Fibroblast of lung (primary cell): ENCODE results near the gene XRCC4.

ENCODE experiments used
- EZH2 ChIP-seq: IDR thresholded peaks from 2 replicates; pipeline ENCODE4 v1.5.1; 2012; ENCODE audit warnings: low read length, control low read depth, mild to moderate bottlenecking; ENCODE audit errors: missing control alignments
- TF ChIP-seq, protein P1 (sequence below), 2 donors: IDR thresholded peaks in 1 of 2; conservative IDR thresholded peaks in 1 of 2; 1 replicate in 1 of 2; 2 replicates in 1 of 2; pipeline ENCODE4 v1.5.1; 2011 to 2012; ENCODE audit warnings: low read length in 2 of 2, control low read depth in 1 of 2, inconsistent platforms in 1 of 2, low read depth in 1 of 2, mild to moderate bottlenecking in 1 of 2

DNA sequence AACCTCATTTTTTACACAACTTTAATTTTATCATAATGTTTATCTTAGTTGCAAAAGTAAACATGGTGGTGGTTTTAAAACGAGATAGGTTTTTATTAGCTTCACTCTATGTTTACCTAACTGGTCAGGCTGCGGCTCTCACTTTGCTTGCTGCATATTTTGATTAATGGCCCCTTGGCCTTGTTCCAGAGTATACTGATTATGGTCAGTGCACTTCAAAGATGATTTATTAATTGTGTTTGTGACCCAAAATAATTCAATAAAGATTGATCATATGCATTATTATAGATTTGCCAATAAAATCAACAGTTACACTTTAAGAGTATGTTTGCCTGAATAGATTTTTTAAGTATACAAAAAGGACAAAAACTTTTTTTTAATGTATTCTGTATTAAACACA lies 188.0 kb downstream of the XRCC4 start:
- TF ChIP-seq, protein P1, sequence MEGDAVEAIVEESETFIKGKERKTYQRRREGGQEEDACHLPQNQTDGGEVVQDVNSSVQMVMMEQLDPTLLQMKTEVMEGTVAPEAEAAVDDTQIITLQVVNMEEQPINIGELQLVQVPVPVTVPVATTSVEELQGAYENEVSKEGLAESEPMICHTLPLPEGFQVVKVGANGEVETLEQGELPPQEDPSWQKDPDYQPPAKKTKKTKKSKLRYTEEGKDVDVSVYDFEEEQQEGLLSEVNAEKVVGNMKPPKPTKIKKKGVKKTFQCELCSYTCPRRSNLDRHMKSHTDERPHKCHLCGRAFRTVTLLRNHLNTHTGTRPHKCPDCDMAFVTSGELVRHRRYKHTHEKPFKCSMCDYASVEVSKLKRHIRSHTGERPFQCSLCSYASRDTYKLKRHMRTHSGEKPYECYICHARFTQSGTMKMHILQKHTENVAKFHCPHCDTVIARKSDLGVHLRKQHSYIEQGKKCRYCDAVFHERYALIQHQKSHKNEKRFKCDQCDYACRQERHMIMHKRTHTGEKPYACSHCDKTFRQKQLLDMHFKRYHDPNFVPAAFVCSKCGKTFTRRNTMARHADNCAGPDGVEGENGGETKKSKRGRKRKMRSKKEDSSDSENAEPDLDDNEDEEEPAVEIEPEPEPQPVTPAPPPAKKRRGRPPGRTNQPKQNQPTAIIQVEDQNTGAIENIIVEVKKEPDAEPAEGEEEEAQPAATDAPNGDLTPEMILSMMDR (conservative IDR thresholded peaks at IDR 0.05 in 1 of 2, IDR thresholded peaks at IDR 0.05 in 1 of 2; ENCODE audit: low read depth in 1 of 2, low read length in 2 of 2): no peak
- TF ChIP-seq EZH2: no peak
